GM12865 (cell line): ENCODE results near the gene ITPR2.
A peak's percentile ranks its signal among the peaks of the same experiment; 100 is the strongest.

Source experiments
- DNase-seq: peaks from one replicate; pipeline ENCODE4 v3.0.0; 2010; ENCODE audit warnings: low read depth
- H3K4me3 ChIP-seq: 2 replicates; pipeline ENCODE4 v1.5.1; 2011; ENCODE audit warnings: mild to moderate bottlenecking, low read depth, low read length, control low read depth
- TF ChIP-seq, protein P1 (sequence below): IDR thresholded peaks from 2 replicates; pipeline ENCODE4 v1.5.1; 2011; ENCODE audit warnings: low read length, control low read depth, low read depth, inconsistent platforms; ENCODE audit not compliant: insufficient read depth; ENCODE audit errors: missing control alignments

ITPR2 gene

DNA sequence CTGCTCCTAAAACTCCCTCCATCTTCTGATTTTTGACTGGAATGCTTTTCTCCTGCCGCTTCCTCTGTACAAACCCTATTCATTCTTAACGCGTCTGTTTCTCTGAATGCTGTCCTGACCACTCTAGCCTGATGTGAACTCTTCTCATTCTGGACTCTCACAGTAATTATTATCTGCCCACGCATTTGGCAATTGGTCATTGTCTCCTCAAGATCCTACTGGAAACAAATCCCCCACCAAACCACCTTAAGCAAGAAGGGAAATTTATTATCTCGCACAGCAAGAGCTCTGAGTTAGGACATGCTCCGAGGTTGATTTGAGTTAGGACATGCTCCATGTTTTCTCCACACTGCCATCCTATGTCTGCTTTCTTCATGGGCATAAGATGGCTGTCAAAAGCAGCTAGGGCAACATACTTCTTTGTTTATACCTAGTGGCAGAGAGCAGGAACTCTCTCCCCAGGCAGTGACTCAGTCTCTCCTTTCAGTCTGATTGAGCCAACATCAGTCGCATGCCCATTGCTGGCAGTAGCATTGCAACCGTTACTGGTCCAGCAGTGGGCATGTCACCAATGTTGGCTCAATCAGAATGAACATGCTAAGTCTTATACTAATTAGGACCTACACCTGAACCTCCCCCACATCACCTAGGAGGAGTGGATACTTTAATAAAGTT, 535.5 kb downstream of the ITPR2 start:
- DNase-seq, result no peak
- TF ChIP-seq, protein P1, sequence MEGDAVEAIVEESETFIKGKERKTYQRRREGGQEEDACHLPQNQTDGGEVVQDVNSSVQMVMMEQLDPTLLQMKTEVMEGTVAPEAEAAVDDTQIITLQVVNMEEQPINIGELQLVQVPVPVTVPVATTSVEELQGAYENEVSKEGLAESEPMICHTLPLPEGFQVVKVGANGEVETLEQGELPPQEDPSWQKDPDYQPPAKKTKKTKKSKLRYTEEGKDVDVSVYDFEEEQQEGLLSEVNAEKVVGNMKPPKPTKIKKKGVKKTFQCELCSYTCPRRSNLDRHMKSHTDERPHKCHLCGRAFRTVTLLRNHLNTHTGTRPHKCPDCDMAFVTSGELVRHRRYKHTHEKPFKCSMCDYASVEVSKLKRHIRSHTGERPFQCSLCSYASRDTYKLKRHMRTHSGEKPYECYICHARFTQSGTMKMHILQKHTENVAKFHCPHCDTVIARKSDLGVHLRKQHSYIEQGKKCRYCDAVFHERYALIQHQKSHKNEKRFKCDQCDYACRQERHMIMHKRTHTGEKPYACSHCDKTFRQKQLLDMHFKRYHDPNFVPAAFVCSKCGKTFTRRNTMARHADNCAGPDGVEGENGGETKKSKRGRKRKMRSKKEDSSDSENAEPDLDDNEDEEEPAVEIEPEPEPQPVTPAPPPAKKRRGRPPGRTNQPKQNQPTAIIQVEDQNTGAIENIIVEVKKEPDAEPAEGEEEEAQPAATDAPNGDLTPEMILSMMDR, result no peak
- no peak overlapping the region for H3K4me3 ChIP-seq

DNA sequence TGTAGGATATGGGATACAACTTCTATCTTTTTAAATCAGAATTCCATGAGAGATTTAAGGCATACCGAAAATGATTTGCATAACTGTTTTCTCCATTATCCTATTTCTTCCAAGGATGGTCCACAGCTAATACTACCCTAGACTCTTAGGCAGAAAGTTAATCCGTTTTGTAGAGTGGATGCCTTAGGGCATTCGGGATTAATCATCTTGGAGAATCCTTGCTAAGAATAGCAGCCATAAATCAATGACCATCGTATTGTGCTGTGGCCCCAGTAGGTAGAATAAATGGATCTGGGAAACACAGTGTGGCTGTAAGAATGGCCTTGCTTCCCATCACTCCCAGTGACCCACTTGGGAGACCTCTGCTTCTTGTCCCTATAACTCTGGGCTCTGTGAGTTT, 538.0 kb downstream of the ITPR2 start:
- H3K4me3 ChIP-seq, result no peak overlapping the region
- DNase-seq, result no peak
- TF ChIP-seq, protein P1, result no peak

DNA sequence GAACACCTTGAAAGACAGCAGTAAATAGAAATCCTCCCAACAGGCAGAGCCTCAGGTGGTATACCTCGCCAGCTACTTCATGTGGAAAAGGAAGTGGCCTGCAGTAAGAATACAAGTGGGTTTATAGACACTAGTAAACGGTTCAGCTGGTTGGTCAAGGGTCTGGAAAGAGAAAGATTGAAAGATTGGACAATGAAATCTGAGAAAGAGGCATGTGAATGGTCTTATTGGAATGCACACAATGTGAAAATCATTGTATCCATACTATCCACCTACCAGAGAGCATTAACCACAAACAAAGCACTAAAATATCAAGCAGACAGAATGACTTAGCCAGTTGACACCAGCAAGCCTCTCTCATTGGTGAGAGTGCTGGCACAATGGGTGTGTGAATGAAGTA, 539.4 kb downstream of the ITPR2 start:
- TF ChIP-seq, protein P1, result no peak
- H3K4me3 ChIP-seq, result no peak overlapping the region
- no peak for DNase-seq

DNA sequence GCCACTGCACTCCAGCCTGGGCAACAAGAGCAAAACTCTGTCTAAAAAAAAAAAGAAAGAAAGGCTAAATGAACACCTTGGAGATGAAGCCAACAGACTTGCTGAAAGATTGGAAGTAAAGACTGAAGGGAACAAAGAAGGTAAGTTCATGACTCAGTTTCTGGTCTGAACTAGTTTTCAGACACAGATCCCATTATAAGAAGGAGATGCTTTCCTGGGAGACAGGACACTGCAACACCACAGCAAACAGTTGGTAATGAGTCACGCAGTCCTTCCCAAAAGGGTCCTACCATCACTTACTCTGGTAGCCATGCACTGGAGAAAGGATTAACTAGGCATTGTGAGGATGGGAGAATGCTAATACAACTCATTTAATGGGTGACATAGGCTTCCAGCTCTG, 540.4 kb downstream of the ITPR2 start:
- TF ChIP-seq, protein P1, result no peak
- no peak overlapping the region for H3K4me3 ChIP-seq
- DNase-seq, result no peak

DNA sequence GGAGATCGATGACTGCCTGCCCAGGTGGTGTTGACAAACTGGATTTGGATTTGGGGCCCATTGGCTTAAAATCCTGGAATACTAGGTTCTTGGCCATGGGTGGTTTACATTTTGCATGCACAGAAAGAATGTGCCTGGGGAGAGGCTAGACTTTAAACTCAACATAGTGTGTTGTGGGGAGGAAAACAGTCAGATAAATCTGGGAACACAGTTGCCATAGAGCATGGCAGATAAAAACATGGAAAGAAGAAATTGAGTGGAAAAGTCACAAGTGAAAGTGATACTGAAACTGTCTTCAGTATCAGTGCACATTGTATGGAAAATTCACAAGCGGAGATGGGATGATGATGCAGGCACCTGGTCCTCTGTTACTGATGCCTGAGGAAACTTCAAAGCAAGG, 542.4 kb downstream of the ITPR2 start:
- no peak for DNase-seq
- TF ChIP-seq, protein P1, result no peak
- H3K4me3 ChIP-seq, result no peak overlapping the region

DNA sequence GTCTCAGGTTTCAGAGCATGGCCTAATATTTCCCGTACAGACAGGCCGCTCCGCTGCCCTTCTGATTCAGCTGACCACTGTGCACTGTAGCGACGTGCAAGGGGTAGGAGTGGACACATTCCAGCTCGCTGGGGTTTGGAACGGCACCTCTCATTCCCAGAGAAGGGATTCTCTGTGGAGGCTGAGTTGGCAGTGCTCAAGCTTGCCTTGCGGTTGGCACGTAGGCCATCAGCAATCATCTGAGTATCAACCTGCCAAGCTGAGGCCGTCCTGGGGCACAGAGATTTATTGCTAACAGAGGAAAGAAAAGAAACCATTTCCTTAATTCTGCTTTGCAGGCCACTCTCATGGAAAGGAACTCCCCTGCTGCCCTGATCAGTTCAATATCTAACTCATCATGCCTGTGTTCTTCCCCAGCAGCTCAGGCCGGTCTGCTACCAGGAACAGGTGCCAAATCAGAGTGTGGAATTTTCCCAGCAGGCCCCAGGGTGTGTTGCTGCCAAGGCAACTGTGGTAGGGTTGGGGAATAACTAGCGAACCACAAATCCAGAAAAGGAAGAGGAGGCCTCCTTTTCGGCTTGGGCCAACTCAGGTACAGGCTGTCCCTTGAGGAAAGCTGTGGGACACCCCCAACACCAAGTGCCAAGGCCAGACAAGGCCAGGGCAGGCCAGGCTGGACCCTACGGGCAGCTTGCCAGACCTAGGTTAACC, 545.2 kb downstream of the ITPR2 start:
- TF ChIP-seq, protein P1, result no peak
- DNase-seq, result peak; percentile 23
- H3K4me3 ChIP-seq, result no peak overlapping the region
